ENCODE results near the gene AP3S1.

The AP3S1 gene

DNA sequence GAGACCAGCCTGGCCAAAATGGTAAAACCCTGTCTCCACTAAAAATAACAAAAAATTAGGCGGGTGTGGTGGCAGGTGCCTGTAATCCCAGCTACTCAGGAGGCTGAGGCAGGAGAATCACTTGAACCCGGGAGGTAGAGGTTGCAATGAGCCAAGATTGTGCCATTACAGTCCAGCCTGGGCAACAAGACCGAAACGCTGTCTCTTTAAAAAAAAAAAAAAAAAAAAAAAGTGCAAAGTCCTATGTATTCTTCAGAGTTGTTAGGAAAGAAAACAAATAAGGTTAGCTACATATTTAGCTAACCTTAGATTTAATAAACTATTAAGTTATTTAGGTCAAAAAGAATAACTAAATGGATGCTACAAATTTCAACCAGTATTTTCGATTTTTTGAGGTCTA lies 11.8 kb upstream of the AP3S1 start:
- no peak for DNase-seq

GRCh38 chr5:115831163-115831768 lies 10.5 kb upstream of the AP3S1 start:
- DNase-seq = peak; percentile 18

GRCh38 chr5:115835481-115835880 lies 6.3 kb upstream of the AP3S1 start:
- DNase-seq = no peak

DNA sequence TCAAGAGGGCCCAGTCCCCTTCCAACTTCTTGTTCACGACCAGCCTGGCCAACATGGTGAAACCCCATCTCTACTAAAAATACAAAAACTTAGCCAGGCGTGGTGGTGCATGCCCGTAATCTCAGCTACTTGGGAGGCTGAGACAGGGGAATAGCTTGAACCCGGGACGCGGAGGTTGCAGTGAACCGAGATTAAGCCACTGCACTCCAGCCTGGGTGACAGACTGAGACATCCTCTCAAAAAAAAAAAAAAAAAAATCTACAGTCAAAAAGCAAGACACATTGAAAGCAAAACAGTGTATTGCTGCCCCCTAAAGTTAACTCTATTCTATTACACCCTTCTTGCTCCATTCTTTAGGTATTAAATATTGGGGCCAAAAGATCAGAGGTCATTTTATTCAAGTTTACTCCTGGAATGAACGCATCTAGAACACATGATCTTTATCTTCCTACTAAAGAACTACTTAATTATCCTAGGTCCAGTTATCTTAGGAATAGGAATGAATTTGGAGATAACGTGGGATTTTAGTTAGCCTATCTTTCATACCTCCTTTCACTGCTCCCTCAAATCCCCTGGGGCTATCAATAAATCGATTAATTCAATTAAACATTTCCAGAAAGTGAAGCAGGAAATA lies 2.7 kb upstream of the AP3S1 start:
- DNase-seq = peak; percentile 42

GRCh38 chr5:115840873-115841272 lies 862 bp upstream of the AP3S1 start:
- DNase-seq = no peak

DNA sequence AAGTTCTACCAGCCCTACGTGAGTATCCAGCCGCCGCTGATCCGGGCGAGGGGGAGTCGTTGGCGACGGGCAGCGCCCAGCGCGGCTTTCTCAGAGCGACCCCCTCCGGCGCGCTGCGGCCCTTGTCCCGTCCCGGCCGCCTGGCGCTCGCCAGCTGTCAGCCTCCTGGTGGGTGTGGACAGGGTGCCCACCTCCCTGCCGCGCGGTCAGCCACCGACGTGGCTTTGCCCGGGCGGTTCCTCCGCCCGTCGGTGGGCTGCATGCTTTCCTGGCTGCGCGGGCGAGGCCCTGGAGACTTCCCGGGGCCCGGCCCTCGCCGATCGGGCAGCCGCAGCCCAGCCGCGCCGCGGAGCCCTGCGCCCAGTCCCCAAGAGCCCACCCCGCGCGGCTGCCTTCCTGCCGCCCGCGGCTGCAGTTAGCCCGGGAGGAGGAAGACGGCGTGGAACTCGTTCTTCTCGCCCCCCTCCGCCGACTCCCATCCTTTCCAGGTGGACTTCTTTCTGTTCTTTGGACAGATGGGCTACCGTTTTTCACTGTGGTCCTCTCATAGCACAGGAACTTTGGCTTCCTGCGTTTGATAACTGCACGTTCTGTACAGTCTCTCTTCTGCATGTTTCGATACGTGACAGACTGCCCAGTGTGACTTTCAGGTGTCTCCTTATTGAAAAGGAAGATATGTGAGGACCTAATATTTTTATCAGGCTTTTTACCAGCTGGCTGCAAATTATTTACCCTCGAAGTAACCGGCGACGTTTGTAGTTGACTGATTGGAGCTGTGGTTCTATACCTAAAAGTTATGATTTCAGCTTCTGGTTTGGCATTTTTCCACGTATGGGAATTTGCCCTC lies 577 bp downstream of the AP3S1 start:
- no peak for DNase-seq

DNA sequence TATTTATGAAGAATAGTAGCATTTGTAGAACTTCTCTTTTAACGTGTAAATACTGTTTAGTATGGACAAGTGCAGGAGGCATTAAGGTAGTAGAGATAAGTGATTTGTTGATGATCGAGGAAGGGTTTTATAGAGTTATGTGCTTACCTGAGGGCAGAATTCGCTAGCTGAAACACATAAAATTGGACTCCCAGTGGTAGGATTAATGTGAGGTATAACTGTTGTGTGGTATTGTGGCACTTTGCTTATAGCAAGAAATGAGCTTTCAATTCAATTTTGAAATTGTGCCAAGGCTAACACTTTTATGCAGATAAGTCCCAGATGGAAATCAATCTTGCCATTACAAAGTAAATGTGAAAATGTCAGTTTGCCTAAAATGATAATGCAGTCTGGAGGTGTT lies 1.2 kb downstream of the AP3S1 start:
- DNase-seq = no peak

DNA sequence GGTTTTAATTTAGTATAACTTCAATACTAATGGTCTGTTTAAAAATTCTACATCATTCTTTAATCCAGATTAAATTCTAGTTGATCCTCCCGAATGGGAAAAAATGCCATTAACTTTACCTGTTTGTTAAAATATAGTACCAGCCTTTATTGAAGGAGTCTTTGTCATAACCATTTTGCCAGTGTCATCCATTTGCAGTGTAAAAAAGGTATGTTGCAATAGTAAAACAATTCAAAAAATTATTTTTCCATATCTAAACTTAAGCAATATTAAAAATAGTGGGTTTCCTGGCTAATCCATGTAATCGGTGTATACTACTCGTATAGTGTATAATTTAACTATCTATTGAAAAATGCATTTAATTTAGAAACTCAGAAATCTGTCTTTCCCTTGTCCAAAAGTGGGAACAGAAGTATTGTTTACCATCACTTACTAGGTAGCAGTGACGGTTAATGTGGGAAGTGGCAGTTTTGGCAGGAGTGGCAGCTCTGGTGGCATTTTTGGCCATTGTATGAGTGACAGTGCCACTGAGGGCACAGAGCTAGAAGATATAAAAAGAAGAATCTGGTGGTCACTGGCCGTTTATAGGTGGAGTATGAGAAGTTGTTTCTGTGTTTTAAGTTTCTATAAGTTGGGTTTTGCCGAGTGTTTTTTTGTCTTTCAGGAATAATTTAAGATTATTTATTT lies 1.9 kb downstream of the AP3S1 start:
- no peak for DNase-seq

DNA sequence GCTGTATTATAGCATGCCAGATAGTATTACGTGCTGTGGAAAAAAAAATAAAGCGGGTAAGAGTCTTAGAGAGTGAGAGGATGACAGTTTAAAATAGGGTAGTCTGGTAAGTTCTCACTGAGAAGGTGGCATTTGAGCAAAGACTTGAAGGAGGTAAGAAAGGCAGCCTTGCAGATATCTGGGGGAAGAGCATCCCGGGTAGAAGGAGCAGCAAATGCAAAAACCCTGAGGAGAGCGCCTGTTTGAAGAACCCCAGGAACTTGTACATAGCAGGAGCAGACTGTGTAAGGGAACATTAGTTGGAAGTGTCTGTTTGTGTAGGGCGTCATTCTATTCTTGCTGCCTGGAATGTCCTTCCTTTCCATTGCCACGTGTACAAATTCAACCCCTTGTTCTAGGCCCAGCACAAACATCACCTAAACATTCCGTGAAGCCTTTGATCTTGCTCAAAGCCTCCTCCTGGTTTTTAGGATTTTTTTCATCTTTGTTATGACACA lies 2.6 kb downstream of the AP3S1 start:
- DNase-seq = no peak

DNA sequence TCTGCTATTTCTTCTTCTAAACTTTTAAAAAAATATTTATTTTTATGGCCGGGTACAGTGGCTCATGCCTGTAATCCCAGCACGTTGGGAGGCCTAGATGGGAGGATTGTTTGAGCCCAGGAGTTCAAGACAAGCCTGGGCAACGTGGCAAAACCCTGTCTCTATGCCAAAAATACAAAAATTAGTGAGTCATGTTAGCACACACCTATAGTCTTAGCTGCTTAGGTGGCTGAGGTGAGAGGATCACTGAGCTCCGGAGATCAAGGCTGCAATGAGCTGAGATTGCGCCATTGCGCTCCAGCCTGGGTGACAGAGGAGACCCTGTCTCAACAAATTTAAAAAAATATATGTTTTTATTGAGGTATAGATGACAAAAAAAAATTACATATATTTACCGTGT lies 5.6 kb downstream of the AP3S1 start:
- no peak for DNase-seq

- DNase-seq = no peak
Observed at GRCh38 chr5:115849258-115849798, 7.6 kb downstream of the AP3S1 start.

- no peak for DNase-seq
Observed at GRCh38 chr5:115850744-115851416, 9.1 kb downstream of the AP3S1 start.

GRCh38 chr5:115854139-115854538 lies 12.4 kb downstream of the AP3S1 start:
- DNase-seq = no peak

GRCh38 chr5:115855959-115856358 lies 14.2 kb downstream of the AP3S1 start:
- no peak for DNase-seq

DNA sequence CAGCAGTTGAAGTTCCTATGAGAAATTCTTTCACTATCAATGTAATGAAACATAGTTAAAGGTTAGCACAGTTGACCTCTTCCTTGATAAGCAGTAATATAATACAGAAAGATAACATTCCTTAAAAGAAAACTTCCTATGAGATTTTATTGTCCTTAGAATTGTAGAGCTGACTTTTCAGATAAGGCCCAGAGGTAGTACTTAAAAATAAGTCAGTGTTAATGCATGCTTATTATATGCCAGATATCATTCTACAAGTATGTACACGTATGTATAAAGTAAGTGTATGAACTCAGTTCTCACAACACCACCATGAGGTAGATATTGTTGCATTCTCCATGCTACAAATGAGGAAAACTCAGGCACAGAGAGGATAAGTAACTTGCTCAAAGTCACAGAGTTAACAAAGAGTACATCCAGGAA lies 15.3 kb downstream of the AP3S1 start:
- no peak for DNase-seq

DNA sequence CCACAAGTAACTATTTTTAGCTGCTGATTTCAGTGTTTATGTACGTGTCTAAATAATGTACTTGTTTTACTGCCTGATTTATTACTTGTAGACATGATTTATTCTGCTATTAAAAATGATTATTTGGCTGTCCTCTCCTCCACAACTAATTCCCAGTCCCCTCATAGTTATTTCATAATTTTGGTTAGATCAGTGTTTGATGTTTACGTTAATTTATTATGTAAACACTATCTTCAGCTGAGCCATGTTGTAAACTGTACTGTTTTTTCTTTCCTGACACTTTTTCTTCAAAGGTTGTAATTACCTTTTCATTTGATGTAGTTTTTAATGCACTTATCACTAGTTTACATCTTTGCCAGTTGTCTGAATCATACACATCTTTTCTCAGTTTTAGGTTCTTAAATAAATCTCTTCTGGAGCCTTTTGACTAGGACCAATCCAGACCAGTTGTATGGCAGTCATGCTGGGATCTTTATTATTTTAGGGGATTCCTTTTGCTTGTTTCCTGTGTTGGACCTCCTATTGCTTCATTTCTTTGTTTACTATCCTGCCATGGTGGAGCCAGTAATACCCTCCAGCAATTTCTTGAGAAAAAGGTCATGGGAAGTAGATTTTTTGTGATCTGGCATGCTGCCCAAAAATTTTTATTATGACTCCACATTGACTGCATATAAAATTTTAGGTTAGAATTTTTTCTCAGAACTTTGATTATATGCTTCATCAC lies 16.1 kb downstream of the AP3S1 start:
- DNase-seq = no peak

GRCh38 chr5:115858396-115858795 lies 16.7 kb downstream of the AP3S1 start:
- DNase-seq = no peak

DNA sequence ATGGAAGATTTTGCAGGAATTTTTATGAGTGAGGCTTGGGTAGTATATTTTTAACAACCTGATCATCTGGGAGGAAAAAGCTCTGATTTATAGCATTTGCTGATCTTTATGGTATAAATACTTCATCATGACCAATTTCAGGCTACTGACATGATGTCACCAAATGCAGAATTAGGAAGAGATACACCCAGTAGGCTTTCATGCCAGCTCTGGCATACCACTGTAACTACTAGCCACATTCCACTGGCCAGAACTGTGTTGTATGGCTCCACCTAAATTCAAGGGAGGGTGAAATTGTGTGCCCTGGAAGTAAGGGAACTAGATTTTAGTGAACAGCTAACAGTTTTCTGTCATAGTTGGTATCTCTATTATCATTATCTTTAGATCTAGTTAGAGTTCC lies 17.6 kb downstream of the AP3S1 start:
- no peak for DNase-seq

- no peak for DNase-seq
Observed at GRCh38 chr5:115869256-115869795, 27.6 kb downstream of the AP3S1 start.

DNA sequence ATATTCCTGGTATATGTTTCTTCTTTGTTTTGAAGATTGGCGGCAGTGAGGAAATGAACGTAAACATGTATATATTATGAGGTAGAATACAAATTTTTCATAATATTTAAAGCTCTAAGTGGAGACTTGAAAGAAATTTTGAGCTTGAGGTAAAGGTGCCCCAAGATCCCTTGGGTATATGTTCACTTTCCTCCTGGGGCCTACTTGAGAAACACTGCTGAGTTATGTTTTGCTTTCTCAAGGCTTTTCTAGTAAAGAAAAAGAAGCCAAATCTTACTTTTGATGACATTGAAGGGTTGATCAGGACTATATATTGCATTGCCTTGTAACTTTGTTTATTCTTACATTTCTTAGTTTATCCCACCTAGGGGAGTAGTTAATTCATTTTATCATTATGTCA lies 30.7 kb downstream of the AP3S1 start:
- DNase-seq = no peak

GRCh38 chr5:115873392-115873791 lies 31.7 kb downstream of the AP3S1 start:
- no peak for DNase-seq

Measured in activated CD4-positive, alpha-beta T cell treated with anti-CD3 and anti-CD28 coated beads for 48 hours (primary cell).